HepG2 (cell line): ENCODE data around the gene CD248. TPM values are rescaled to one million over a fixed set of nuclear protein-coding genes. Genes with fewer than 3 reads are reported as not detected.

Source experiments
- ARNT2 ChIP-seq: sonication (generic); formaldehyde crosslinking; IDR thresholded peaks from 2 replicates; pipeline ENCODE4 v1.8.0; 2022; ENCODE audit warnings: mild to moderate bottlenecking, low read depth, missing genetic modification reagents, moderate library complexity
- ATF7-NPFF ChIP-seq: sonication (generic); formaldehyde crosslinking; IDR thresholded peaks from 2 replicates; pipeline ENCODE4 v1.8.1; 2023; ENCODE audit warnings: mild to moderate bottlenecking, low read depth, missing genetic modification reagents, moderate library complexity
- DMTF1 ChIP-seq: sonication (generic); formaldehyde crosslinking; IDR thresholded peaks from 2 replicates; pipeline ENCODE4 v1.4.0; 2020; ENCODE audit warnings: mild to moderate bottlenecking, missing genetic modification reagents
- DR1 ChIP-seq: sonication (generic); formaldehyde crosslinking; IDR thresholded peaks from 2 replicates; pipeline ENCODE4 v1.8.0; 2021; ENCODE audit warnings: mild to moderate bottlenecking, missing genetic modification reagents, inconsistent platforms
- FUBP1 ChIP-seq: sonication (generic); formaldehyde crosslinking; IDR thresholded peaks from 2 replicates; pipeline ENCODE4 v1.5.1; 2020; ENCODE audit warnings: missing genetic modification reagents, mild to moderate bottlenecking, borderline replicate concordance
- HMGA1 ChIP-seq: sonication (generic); formaldehyde crosslinking; conservative IDR thresholded peaks from 2 replicates; pipeline ENCODE4 v1.4.0; 2020; ENCODE audit warnings: missing genetic modification reagents
- NFYC ChIP-seq: IDR thresholded peaks from 2 replicates; pipeline ENCODE4 v1.6.1; 2016; ENCODE audit warnings: missing genetic modification reagents, missing compliant biosample characterization
- PBX3 ChIP-seq: sonication (generic); formaldehyde crosslinking; IDR thresholded peaks from 2 replicates; pipeline ENCODE4 v1.8.1; 2023; ENCODE audit warnings: missing genetic modification reagents, inconsistent platforms, borderline replicate concordance
- SETDB1 ChIP-seq: sonication (generic); formaldehyde crosslinking; IDR thresholded peaks from 2 replicates; pipeline ENCODE4 v1.5.1; 2020; ENCODE audit warnings: missing genetic modification reagents, mild to moderate bottlenecking, borderline replicate concordance
- SP5 ChIP-seq: IDR thresholded peaks from 2 replicates; pipeline ENCODE4 v1.6.1; 2016; ENCODE audit warnings: low read depth, borderline replicate concordance
- TAF15 ChIP-seq: fragments of 200-400 bp; formaldehyde crosslinking; IDR thresholded peaks from one replicate; pipeline ENCODE4 v1.6.1; 2018; ENCODE audit warnings: mild to moderate bottlenecking, low read depth, low read length; ENCODE audit not compliant: poor library complexity, severe bottlenecking
- TRAFD1 ChIP-seq: sonication (generic); formaldehyde crosslinking; IDR thresholded peaks from 2 replicates; pipeline ENCODE4 v1.5.1; 2020; ENCODE audit warnings: missing genetic modification reagents, mild to moderate bottlenecking, borderline replicate concordance
- ZNF383 ChIP-seq: sonication (generic); formaldehyde crosslinking; IDR thresholded peaks from 2 replicates; pipeline ENCODE4 v1.4.0; 2020; ENCODE audit warnings: missing genetic modification reagents, mild to moderate bottlenecking, borderline replicate concordance
- ZNF552 ChIP-seq: sonication (generic); formaldehyde crosslinking; IDR thresholded peaks from 2 replicates; pipeline ENCODE4 v1.9.0; 2022; ENCODE audit warnings: missing genetic modification reagents, mild to moderate bottlenecking, borderline replicate concordance
- ZNF563 ChIP-seq: sonication (generic); formaldehyde crosslinking; IDR thresholded peaks from 2 replicates; pipeline ENCODE4 v1.8.0; 2022; ENCODE audit warnings: mild to moderate bottlenecking, moderate library complexity, missing genetic modification reagents
- ZNF574 ChIP-seq: sonication (generic); formaldehyde crosslinking; IDR thresholded peaks from 2 replicates; pipeline ENCODE4 v1.4.0; 2020; ENCODE audit warnings: missing genetic modification reagents
- ZNF713 ChIP-seq: sonication (generic); formaldehyde crosslinking; IDR thresholded peaks from 2 replicates; pipeline ENCODE4 v1.4.0; 2020; ENCODE audit warnings: mild to moderate bottlenecking, missing genetic modification reagents
- ZSCAN31 ChIP-seq: sonication (generic); formaldehyde crosslinking; IDR thresholded peaks from 2 replicates; pipeline ENCODE4 v1.5.0; 2020; ENCODE audit warnings: low read depth, mild to moderate bottlenecking, missing genetic modification reagents
- polyA plus RNA-seq, 8 experiments: library from polyadenylated mRNA; depleted of rRNA in 3 of 8; stranded (reverse) in 7 of 8; unstranded in 1 of 8; fragments of >200 nt; fragmentation: Illumina TruSeq in 4 of 8; extraction: Trizol in 4 of 8; gene quantifications; 2 replicates each; pipeline versions ENCODE4 v1.2.1 to v1.2.3, GENCODE V29; 2011 to 2016; ENCODE audit warnings: low read depth in 4 of 8, missing spikeins in 1 of 8, mixed read lengths in 1 of 8; ENCODE audit not compliant: insufficient read depth in 1 of 8
- total RNA-seq, 5 experiments: library from RNA; depleted of rRNA; stranded (reverse); fragments of >200 nt; fragmentation: Illumina TruSeq; extraction: Trizol; gene quantifications; 2 replicates each; pipeline ENCODE4 v1.2.3, GENCODE V29; 2016; ENCODE audit warnings: low read depth in 1 of 5

The CD248 gene
- total and polyA plus RNA-seq, 2 of the 13 experiments (the other 11 are each of a cell fraction or from before 2014, with no cell fraction given), result 0.25 to 0.35 TPM

- no peak for TF ChIP-seq TAF15
- TF ChIP-seq TRAFD1 (CRISPR knock-in tag), result peak; percentile 77; the same call in 1 of the 2 replicates
- TF ChIP-seq DMTF1 (CRISPR knock-in tag), result no peak
- TF ChIP-seq SETDB1 (CRISPR knock-in tag), result no peak
- TF ChIP-seq NFYC (CRISPR knock-in tag), result no peak
- TF ChIP-seq FUBP1 (CRISPR knock-in tag), result no peak
- no peak; the same call in 1 of the 2 replicates for TF ChIP-seq ATF7-NPFF (CRISPR knock-in tag)
- TF ChIP-seq PBX3, result no peak
- TF ChIP-seq HMGA1, result no peak
- TF ChIP-seq ZNF552 (CRISPR knock-in tag), result no peak
- TF ChIP-seq SP5 (CRISPR knock-in tag), result no peak
- no peak for TF ChIP-seq ARNT2
- peak; percentile 33; the same call in 1 of the 2 replicates for TF ChIP-seq ZNF574 (CRISPR knock-in tag)
- no peak for TF ChIP-seq ZNF713 (CRISPR knock-in tag)
- TF ChIP-seq ZNF563, result peak; percentile 89
- TF ChIP-seq DR1 (CRISPR knock-in tag), result peak; percentile 11; the same call in 1 of the 2 replicates
- no peak for TF ChIP-seq ZSCAN31 (CRISPR knock-in tag)
- TF ChIP-seq ZNF383 (CRISPR knock-in tag), result no peak
Observed at GRCh38 chr11:66289548-66290329, 27.1 kb downstream of the CD248 start (continued).
